NCI-H748 (cell line): ENCODE data around the gene IL15RA.
A peak's percentile ranks its signal among the peaks of the same experiment; 100 is the strongest.
"Not testable (repeated sequence)": the region's sequence is repeated elsewhere in the genome, so short reads cannot be mapped to it uniquely, and the experiment has no call there.

ENCODE experiments used
- DNase-seq: peaks from one replicate; lab custom pipeline; 2025; ENCODE audit not compliant: unreplicated experiment; lab: John Stamatoyannopoulos, UW

The IL15RA gene

GRCh38 chr10:5951721-5952407 is 25.5 kb downstream of the IL15RA start:
- no peak for DNase-seq

- DNase-seq: no peak
These were observed 26.1 kb downstream of the IL15RA start for GRCh38 chr10:5951167-5951711.

GRCh38 chr10:5949009-5949759 is 28.2 kb downstream of the IL15RA start:
- DNase-seq: peak; percentile 20

GRCh38 chr10:5948208-5948585 is 29.1 kb downstream of the IL15RA start:
- no peak for DNase-seq

GRCh38 chr10:5947471-5948207 is 29.7 kb downstream of the IL15RA start:
- DNase-seq: no peak

DNA sequence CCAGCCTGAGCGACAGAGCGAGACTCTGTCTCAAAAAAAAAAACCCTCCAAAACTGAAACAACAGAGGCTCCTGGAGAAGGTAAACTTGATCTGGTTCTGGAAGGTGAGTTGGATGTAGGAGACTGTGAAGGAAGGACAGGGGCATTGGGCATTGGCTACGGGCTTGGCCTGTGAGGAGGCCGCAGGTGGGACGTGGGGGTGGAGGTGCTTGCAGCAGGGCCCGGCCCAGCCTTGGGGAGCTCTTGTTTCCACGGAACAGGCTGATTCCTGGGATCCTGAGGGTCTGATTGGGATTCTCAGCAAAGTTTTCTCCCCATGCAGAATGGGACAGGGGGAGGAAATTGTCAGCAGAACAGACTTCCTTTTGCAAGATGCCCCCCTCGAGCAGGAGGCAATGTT is 30.6 kb downstream of the IL15RA start:
- DNase-seq: no peak

GRCh38 chr10:5946419-5946775 is 30.9 kb downstream of the IL15RA start:
- not testable (repeated sequence) for DNase-seq

DNA sequence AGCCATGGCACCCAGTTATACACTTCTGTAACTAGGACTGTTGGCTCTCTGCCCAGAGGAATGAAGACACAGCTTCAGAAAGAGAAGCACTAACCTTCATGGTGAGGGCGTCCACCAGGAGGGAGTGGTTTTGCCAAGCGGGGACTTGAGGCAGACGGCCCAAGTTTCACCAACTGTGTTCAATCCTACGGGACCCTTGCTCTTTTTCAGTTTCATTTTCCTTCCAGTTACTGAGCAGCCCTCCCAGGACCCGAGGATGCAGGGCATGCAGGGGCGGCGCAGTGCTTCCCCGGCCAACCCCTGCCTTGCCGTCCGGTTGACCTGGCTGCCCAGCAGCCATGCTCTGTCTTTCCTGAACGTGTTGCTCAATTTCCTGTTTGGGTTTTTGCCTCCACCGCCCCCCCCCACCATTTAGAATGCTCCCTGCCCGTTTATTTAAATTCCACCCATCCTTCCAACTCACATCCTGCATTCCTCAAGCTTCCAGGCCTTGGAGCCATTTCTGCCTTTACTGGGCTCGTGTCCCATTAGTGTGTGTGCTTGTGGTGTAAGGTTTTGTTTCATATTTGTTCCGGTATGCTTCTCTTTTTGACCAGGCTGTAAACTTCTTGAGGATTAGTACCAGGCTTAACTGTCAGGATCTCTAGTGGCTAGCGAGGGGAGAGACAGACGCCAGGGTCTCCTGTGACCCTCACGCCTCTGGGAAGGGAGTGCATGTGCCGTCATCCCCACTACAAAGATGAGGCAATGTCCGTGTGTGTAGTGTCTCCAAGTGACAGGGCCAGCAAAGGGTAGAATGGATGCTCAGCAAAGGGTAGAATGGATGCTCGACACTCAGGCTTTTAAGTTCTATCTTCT is 31.6 kb downstream of the IL15RA start:
- DNase-seq: no peak

DNA sequence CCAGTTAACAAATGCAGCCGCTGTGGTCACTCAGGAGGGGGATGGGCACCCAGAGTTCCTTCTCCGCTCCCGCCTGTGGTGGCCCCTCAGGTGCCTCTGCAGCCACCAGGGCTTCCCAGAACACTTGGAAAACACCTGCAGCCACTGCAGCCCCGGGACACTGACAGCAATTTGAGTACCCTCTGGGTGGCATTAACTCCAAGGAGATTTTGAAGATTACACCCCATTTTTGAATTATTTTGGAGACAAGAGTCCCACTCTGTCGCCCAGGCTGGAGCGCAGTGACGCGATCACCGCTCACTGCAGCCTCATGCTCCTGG is 32.2 kb downstream of the IL15RA start:
- no peak for DNase-seq

DNA sequence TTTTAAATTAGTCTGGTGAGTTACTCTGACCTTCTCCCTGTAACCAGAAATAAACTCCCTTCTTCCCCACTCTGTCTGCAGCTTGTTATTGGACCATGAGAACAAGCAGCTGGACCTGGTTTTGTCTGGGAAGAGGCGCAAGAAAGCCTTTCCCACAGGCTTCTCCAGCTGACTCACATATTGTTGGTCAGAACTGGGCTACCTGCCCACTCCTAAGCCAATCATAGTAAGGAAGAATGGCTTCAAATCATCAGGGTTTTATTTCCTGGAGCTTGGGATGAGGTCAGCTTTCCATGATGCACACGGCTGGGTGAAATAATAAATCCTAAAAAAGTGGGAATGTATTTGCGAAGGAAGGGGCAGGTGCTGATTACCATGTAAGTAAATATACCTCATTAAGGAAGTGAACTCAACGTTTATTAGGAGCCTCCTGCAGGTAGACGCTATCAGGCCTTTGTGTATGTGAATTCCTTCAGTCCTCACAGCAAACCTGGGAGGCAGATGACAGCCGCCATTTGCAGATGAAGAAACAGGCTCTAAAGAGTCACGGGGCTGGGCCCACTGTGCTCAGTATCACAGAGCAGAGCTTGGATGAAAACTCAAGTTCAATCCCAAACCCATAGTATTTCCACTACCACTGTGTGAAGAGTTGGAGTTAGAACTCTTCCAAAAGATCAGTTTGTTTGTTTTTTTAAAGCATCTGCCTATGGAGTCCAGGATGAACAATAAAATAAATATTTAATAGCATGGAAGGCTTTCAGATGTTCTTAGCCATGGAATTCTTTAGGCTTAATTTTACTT is 32.8 kb downstream of the IL15RA start:
- peak; percentile 7 for DNase-seq

GRCh38 chr10:5943536-5943935 is 33.8 kb downstream of the IL15RA start:
- DNase-seq: no peak

GRCh38 chr10:5942474-5942873 is 34.9 kb downstream of the IL15RA start:
- no peak for DNase-seq

GRCh38 chr10:5942001-5942400 is 35.3 kb downstream of the IL15RA start:
- DNase-seq: no peak

DNA sequence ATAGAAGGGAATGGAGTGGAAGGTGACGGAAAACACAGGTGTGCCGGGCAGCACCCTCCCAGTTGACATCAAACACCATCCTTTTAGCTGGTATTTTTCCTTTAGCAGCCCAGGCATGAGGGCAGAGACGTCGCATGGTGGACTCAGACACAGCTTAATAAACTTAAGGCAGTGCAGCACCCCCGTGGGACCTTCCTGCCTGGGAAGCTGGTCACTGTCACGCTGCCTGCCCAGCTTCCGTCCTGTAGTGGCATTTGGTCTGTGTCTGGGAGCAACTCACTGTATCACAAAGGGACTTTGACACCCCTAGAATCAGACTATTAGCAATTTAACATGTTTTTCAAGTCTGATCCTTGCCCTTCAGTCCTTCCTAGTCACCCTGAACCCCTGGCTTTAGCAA is 35.8 kb downstream of the IL15RA start:
- no peak for DNase-seq

- no peak for DNase-seq
These were observed 36.5 kb downstream of the IL15RA start for GRCh38 chr10:5940807-5941218.

DNA sequence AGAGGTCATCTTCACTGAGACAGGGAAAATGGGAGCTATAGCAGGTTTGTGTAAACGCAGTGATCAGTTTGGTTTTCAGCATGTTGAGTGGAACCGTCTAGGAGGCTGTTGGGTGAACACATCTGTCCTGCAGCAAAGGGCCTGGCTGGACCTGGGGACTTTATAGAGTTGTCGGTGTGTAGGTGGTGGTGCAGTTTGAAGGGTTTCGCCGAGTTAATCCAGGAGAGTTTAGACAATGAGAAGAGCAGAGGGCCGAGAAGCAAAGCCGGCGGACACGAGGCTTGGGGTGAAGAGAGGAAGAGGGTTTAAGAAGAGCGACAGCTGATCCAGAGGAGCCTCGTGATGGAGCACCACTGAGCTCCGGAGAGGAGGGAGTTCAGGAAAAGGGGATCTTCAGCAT is 39.1 kb downstream of the IL15RA start:
- no peak for DNase-seq

- no peak for DNase-seq
These were observed 40.3 kb downstream of the IL15RA start for GRCh38 chr10:5937016-5937415.

DNA sequence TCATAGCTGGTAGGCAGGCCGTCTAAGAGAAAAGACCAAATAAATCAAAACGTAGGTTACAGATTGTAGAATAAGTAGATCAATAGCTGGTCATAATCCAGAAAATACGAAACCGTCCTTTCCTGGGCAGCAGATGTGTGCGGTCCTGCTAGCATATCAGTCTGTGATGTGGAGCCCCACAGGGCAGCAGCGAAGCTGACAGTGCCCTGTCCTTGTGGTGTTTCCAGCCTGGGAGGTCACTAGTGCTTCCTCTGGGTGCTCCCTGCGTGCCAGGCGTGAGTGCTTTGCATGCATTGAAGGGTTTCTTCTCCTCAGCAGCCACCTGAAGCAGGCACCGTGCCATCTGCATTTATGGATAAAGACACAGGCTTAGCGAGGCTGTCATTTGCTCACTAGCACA is 41.7 kb downstream of the IL15RA start:
- no peak for DNase-seq

- DNase-seq: no peak
These were observed 43.3 kb downstream of the IL15RA start for GRCh38 chr10:5933909-5934546.

GRCh38 chr10:5932345-5932744 is 45.0 kb downstream of the IL15RA start:
- DNase-seq: no peak
